KMS-11 (cell line): ENCODE data around the gene POLR3GL.

Source experiments
- H2AFZ ChIP-seq: fragments of 200-600 bp; sonication (generic); 2 replicates; pipeline ENCODE4 v1.6.1; 2016; ENCODE audit warnings: antibody characterized with exemption, mixed run types, low read depth
- H3K27ac ChIP-seq: fragments of 200-600 bp; sonication (generic); 2 replicates; pipeline ENCODE4 v1.6.1; 2016; ENCODE audit warnings: mild to moderate bottlenecking, mixed run types
- H3K27me3 ChIP-seq: fragments of 200-600 bp; sonication (generic); 2 replicates; pipeline ENCODE4 v1.6.1; 2017; ENCODE audit warnings: mild to moderate bottlenecking, low read depth, mixed run types, moderate library complexity; ENCODE audit not compliant: insufficient read depth
- H3K36me3 ChIP-seq: fragments of 200-600 bp; sonication (generic); 2 replicates; pipeline ENCODE4 v1.6.1; 2017; ENCODE audit warnings: mild to moderate bottlenecking, mixed run types; ENCODE audit not compliant: insufficient read depth
- H3K4me1 ChIP-seq: fragments of 200-600 bp; sonication (generic); 2 replicates; pipeline ENCODE4 v1.6.1; 2016; ENCODE audit warnings: mild to moderate bottlenecking, low read depth, mixed run types; ENCODE audit not compliant: poor library complexity, severe bottlenecking
- H3K4me2 ChIP-seq: fragments of 200-600 bp; sonication (generic); 2 replicates; pipeline ENCODE4 v1.7.0; 2016; ENCODE audit warnings: mild to moderate bottlenecking, mixed run types
- H3K4me3 ChIP-seq: fragments of 200-600 bp; sonication (generic); IDR thresholded peaks from 2 replicates; pipeline ENCODE4 v1.6.1; 2017; ENCODE audit warnings: low read depth, low read length, mixed read lengths; ENCODE audit not compliant: insufficient read depth
- H3K79me2 ChIP-seq: fragments of 200-600 bp; sonication (generic); 2 replicates; pipeline ENCODE4 v1.6.1; 2016; ENCODE audit warnings: low read depth, mixed run types; ENCODE audit not compliant: insufficient read depth
- H3K9ac ChIP-seq: fragments of 200-600 bp; sonication (generic); 2 replicates; pipeline ENCODE4 v1.6.1; 2016; ENCODE audit warnings: mild to moderate bottlenecking, mixed run types
- H4K20me1 ChIP-seq: fragments of 200-600 bp; sonication (generic); 2 replicates; pipeline ENCODE4 v1.6.1; 2016; ENCODE audit warnings: mild to moderate bottlenecking, mixed run types; ENCODE audit not compliant: insufficient read depth
- CTCF ChIP-seq: fragments of 200-600 bp; sonication (generic); conservative IDR thresholded peaks from 2 replicates; pipeline ENCODE4 v1.6.1; 2017; ENCODE audit warnings: low read depth, mild to moderate bottlenecking, antibody characterized with exemption, low read length, moderate library complexity, mixed read lengths

POLR3GL gene

DNA sequence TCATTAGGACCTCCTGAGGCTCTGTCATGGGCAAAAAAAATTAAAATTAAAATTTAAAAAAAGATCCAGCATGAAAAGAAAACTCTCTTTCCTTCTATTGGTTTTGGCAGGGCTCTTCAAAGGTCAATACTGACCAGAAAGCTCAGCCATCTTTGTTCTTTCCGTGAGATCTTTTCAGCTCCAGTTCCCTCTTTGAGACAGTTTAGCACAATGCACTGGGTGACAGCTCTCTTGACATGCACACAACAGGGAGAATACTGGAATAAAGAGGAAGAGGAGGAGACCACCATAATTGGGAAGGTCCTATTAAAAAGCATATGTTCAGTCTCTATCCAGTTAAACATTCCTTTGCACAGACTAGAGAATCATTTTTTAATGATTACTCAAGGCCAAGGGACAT is 13.0 kb upstream of the POLR3GL start:
- Histone ChIP-seq H3K4me2 (no peak overlapping the region), H3K79me2 (no peaks in the 10 kb centered on the region; the same call in 1 of the 2 replicates), H3K4me3 (no peak overlapping the region), H3K27ac (no peak overlapping the region), H3K4me1 (peaks cover 9% of the 10 kb centered on the region), H3K9ac (no peak overlapping the region), H3K27me3 (no peaks in the 10 kb centered on the region), H3K36me3 (no peaks in the 10 kb centered on the region), H2AFZ (no peak overlapping the region), H4K20me1 (no peaks in the 10 kb centered on the region)
- no peak for TF ChIP-seq CTCF

DNA sequence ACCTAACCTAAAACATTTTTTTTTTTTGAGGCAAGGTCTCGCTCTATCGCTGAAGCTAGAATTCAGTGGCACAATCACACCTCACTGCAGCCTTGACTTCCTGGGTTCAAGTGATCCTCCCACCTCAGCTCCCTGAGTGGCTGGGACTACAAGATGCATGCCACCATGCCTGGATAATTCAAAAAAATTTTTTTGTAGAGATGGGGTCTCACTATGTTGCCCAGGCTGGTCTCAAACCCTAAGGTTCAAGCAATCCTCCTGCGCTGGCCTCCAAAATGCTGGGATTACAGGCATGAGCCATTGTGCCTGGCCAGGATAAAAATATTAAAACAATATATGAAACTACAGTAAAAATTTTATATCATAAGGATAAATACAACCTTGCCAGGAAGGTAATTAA is 11.6 kb upstream of the POLR3GL start:
- Histone ChIP-seq H3K27ac (no peak overlapping the region), H3K4me1 (peaks cover 16% of the 10 kb centered on the region), H3K4me3 (no peak overlapping the region), H2AFZ (no peak overlapping the region), H3K79me2 (peaks cover 4% of the 10 kb centered on the region; the same call in 1 of the 2 replicates), H3K27me3 (no peaks in the 10 kb centered on the region), H3K9ac (no peak overlapping the region), H3K36me3 (no peaks in the 10 kb centered on the region), H3K4me2 (no peak overlapping the region), H4K20me1 (no peaks in the 10 kb centered on the region)
- TF ChIP-seq CTCF: no peak

- no peaks in the 10 kb centered on the region for H3K27me3 ChIP-seq
- no peak overlapping the region for H2AFZ ChIP-seq
- peaks cover 25% of the 10 kb centered on the region for H3K4me1 ChIP-seq
- H3K36me3 ChIP-seq: no peaks in the 10 kb centered on the region
- TF ChIP-seq CTCF: no peak
- H4K20me1 ChIP-seq: no peaks in the 10 kb centered on the region
- H3K4me3 ChIP-seq: no peak overlapping the region
- peaks cover 4% of the 10 kb centered on the region; the same call in 1 of the 2 replicates for H3K79me2 ChIP-seq
- H3K27ac ChIP-seq: no peak overlapping the region
- H3K4me2 ChIP-seq: no peak overlapping the region
- H3K9ac ChIP-seq: no peak overlapping the region
Measured at GRCh38 chr1:145953861-145954260, 10.6 kb upstream of the POLR3GL start.

DNA sequence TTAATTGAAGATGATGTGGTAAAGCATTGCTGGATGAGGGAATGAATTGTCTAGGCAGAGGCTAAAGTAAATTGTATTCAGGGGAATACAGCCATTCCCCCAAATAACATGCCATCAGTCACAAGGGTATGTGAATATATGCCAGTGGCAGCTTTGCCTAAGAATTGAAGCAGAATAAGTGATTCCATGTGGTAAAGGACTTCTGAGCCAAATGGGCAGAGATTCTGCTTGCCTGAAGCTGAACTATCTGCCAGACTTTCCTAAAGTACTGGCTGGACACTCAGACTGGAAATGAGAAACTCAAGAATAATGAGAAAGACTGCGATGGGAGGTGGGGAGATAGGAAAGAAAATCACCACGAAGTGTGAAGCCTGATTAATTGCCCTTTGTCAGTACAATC is 9.1 kb upstream of the POLR3GL start:
- no peak overlapping the region for H3K9ac ChIP-seq
- H3K27me3 ChIP-seq: no peaks in the 10 kb centered on the region
- H3K79me2 ChIP-seq: peaks cover 4% of the 10 kb centered on the region; the same call in 1 of the 2 replicates
- peaks cover 28% of the 10 kb centered on the region for H3K4me1 ChIP-seq
- no peak for TF ChIP-seq CTCF
- no peak overlapping the region for H3K4me3 ChIP-seq
- H3K36me3 ChIP-seq: no peaks in the 10 kb centered on the region
- H2AFZ ChIP-seq: no peak overlapping the region
- peak overlapping the region; percentile 77; the same call in 1 of the 2 replicates for H3K4me2 ChIP-seq
- H3K27ac ChIP-seq: no peak overlapping the region
- H4K20me1 ChIP-seq: no peaks in the 10 kb centered on the region
